ENCODE measurements around the gene SDCCAG8. TPM values are rescaled to one million over a fixed set of nuclear protein-coding genes. Genes with fewer than 3 reads are reported as not detected.

SDCCAG8 gene
- total and polyA plus RNA-seq, 2 experiments from 2014 or later = 28.0 to 66.7 TPM

- TF ChIP-seq, protein P1, sequence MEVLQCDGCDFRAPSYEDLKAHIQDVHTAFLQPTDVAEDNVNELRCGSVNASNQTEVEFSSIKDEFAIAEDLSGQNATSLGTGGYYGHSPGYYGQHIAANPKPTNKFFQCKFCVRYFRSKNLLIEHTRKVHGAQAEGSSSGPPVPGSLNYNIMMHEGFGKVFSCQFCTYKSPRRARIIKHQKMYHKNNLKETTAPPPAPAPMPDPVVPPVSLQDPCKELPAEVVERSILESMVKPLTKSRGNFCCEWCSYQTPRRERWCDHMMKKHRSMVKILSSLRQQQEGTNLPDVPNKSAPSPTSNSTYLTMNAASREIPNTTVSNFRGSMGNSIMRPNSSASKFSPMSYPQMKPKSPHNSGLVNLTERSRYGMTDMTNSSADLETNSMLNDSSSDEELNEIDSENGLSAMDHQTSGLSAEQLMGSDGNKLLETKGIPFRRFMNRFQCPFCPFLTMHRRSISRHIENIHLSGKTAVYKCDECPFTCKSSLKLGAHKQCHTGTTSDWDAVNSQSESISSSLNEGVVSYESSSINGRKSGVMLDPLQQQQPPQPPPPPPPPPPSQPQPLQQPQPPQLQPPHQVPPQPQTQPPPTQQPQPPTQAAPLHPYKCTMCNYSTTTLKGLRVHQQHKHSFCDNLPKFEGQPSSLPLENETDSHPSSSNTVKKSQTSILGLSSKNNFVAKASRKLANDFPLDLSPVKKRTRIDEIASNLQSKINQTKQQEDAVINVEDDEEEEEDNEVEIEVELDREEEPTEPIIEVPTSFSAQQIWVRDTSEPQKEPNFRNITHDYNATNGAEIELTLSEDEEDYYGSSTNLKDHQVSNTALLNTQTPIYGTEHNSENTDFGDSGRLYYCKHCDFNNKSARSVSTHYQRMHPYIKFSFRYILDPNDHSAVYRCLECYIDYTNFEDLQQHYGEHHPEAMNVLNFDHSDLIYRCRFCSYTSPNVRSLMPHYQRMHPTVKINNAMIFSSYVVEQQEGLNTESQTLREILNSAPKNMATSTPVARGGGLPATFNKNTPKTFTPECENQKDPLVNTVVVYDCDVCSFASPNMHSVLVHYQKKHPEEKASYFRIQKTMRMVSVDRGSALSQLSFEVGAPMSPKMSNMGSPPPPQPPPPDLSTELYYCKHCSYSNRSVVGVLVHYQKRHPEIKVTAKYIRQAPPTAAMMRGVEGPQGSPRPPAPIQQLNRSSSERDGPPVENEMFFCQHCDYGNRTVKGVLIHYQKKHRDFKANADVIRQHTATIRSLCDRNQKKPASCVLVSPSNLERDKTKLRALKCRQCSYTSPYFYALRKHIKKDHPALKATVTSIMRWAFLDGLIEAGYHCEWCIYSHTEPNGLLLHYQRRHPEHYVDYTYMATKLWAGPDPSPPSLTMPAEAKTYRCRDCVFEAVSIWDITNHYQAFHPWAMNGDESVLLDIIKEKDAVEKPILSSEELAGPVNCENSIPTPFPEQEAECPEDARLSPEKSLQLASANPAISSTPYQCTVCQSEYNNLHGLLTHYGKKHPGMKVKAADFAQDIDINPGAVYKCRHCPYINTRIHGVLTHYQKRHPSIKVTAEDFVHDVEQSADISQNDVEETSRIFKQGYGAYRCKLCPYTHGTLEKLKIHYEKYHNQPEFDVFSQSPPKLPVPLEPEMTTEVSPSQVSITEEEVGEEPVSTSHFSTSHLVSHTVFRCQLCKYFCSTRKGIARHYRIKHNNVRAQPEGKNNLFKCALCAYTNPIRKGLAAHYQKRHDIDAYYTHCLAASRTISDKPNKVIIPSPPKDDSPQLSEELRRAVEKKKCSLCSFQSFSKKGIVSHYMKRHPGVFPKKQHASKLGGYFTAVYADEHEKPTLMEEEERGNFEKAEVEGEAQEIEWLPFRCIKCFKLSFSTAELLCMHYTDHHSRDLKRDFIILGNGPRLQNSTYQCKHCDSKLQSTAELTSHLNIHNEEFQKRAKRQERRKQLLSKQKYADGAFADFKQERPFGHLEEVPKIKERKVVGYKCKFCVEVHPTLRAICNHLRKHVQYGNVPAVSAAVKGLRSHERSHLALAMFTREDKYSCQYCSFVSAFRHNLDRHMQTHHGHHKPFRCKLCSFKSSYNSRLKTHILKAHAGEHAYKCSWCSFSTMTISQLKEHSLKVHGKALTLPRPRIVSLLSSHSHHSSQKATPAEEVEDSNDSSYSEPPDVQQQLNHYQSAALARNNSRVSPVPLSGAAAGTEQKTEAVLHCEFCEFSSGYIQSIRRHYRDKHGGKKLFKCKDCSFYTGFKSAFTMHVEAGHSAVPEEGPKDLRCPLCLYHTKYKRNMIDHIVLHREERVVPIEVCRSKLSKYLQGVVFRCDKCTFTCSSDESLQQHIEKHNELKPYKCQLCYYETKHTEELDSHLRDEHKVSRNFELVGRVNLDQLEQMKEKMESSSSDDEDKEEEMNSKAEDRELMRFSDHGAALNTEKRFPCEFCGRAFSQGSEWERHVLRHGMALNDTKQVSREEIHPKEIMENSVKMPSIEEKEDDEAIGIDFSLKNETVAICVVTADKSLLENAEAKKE (CRISPR knock-in tag; IDR thresholded peaks at IDR 0.05) = no peak
- no peak for TF ChIP-seq ETS1 (IDR thresholded peaks at IDR 0.05)
- TF ChIP-seq NANOG (IDR thresholded peaks at IDR 0.05; ENCODE audit: borderline replicate concordance) = no peak
- TF ChIP-seq EZH2 (IDR thresholded peaks at IDR 0.05; ENCODE audit: low read depth, unreplicated experiment) = no peak
- no peak for TF ChIP-seq CREB1 (CRISPR knock-in tag; IDR thresholded peaks at IDR 0.05; ENCODE audit: low read depth)
Observed at GRCh38 chr1:243499711-243500110, 243.9 kb downstream of the SDCCAG8 start (continued).

- no peaks in the 10 kb centered on the region for H4K20me1 ChIP-seq (replicated peaks; ENCODE audit: insufficient read depth)
- H3K27me3 ChIP-seq (ENCODE audit: insufficient read depth) = no peaks in the 10 kb centered on the region
- no peak overlapping the region for H3K4me3 ChIP-seq
- H3K27ac ChIP-seq (ENCODE audit: low read depth) = no peak overlapping the region
- no peak for TF ChIP-seq ZNF114 (CRISPR knock-in tag; IDR thresholded peaks at IDR 0.05)
- no peak for TF ChIP-seq STAT1 (IDR thresholded peaks at IDR 0.05; ENCODE audit: unreplicated experiment)
- TF ChIP-seq REST (IDR thresholded peaks at IDR 0.05; ENCODE audit: unreplicated experiment) = no peak
- no peak for TF ChIP-seq CTCF (conservative IDR thresholded peaks at IDR 0.05; ENCODE audit: low read depth in 2 of 2)
- no peak for TF ChIP-seq EZH2 (IDR thresholded peaks at IDR 0.05; ENCODE audit: low read depth, unreplicated experiment)
- no peak for TF ChIP-seq ZNF331 (CRISPR knock-in tag; IDR thresholded peaks at IDR 0.05; ENCODE audit: low read depth)
- Mint-ChIP-seq H3K36me3 (ENCODE audit: low read depth) (peaks cover 12% of the 10 kb centered on the region; the same call in 2 of the 3 replicates), H3K27ac (no peak overlapping the region), H3K4me1 (peaks cover 28% of the 10 kb centered on the region), H3K27me3 (ENCODE audit: insufficient read depth, low read depth, poor library complexity) (peaks cover 5% of the 10 kb centered on the region), H3K9me3 (no peaks in the 10 kb centered on the region), H3K4me3 (no peak overlapping the region)
- H3K9me2 ChIP-seq (ENCODE audit: insufficient read depth) = 0 out of 2 replicates have a peak, but pooled peaks cover 5% of the 10 kb centered on the region
- DNase-seq (ENCODE audit: low spot score) (no peak), ATAC-seq (no peak)
- peaks cover 16% of the 10 kb centered on the region; the same call in 1 of the 2 replicates for H3K4me1 ChIP-seq (ENCODE audit: insufficient read depth)
- H3K36me3 ChIP-seq (ENCODE audit: insufficient read depth) = no peaks in the 10 kb centered on the region
- no peak overlapping the region for H3K4me2 ChIP-seq
- H3K79me2 ChIP-seq (replicated peaks; ENCODE audit: insufficient read depth) = no peaks in the 10 kb centered on the region
- H2AFZ ChIP-seq = no peak overlapping the region
- H3F3A ChIP-seq (replicated peaks; ENCODE audit: low read depth) = no peaks in the 10 kb centered on the region
Observed at GRCh38 chr1:243500512-243500911, 244.7 kb downstream of the SDCCAG8 start.

All from GM23338 (cell line).